HG02623 (cell line): ENCODE measurements around the gene MINDY4.

ENCODE experiments used
- ATAC-seq: cut with Tn5 transposase; IDR thresholded peaks from one replicate; pipeline ENCODE4 v1.9.1; 2021; ENCODE audit warnings: moderate library complexity; ENCODE audit not compliant: unreplicated experiment

The MINDY4 gene

GRCh38 chr7:30924624-30925023 is 153.4 kb downstream of the MINDY4 start:
- no peak for ATAC-seq

- no peak for ATAC-seq
These were observed 153.9 kb downstream of the MINDY4 start for GRCh38 chr7:30925117-30925516.

- no peak for ATAC-seq
These were observed 154.7 kb downstream of the MINDY4 start for GRCh38 chr7:30925913-30926312.

GRCh38 chr7:30926313-30926712 is 155.1 kb downstream of the MINDY4 start:
- no peak for ATAC-seq

GRCh38 chr7:30927040-30927439 is 155.8 kb downstream of the MINDY4 start:
- ATAC-seq: no peak

- ATAC-seq: no peak
These were observed 156.3 kb downstream of the MINDY4 start for GRCh38 chr7:30927559-30927958.

- no peak for ATAC-seq
These were observed 157.1 kb downstream of the MINDY4 start for GRCh38 chr7:30928254-30928872.

GRCh38 chr7:30929686-30930085 is 158.5 kb downstream of the MINDY4 start:
- no peak for ATAC-seq

- ATAC-seq: no peak
These were observed 159.4 kb downstream of the MINDY4 start for GRCh38 chr7:30930621-30931020.

GRCh38 chr7:30931161-30931928 is 160.1 kb downstream of the MINDY4 start:
- no peak for ATAC-seq

- no peak for ATAC-seq
These were observed 160.8 kb downstream of the MINDY4 start for GRCh38 chr7:30931929-30932540.

- ATAC-seq: no peak
These were observed 161.3 kb downstream of the MINDY4 start for GRCh38 chr7:30932562-30932961.

GRCh38 chr7:30933124-30933974 is 162.1 kb downstream of the MINDY4 start:
- no peak for ATAC-seq

GRCh38 chr7:30934225-30934624 is 163.0 kb downstream of the MINDY4 start:
- ATAC-seq: no peak

GRCh38 chr7:30934732-30935568 is 163.7 kb downstream of the MINDY4 start:
- no peak for ATAC-seq

GRCh38 chr7:30935569-30935877 is 164.3 kb downstream of the MINDY4 start:
- ATAC-seq: no peak

- ATAC-seq: no peak
These were observed 165.5 kb downstream of the MINDY4 start for GRCh38 chr7:30936650-30937245.

- no peak for ATAC-seq
These were observed 166.2 kb downstream of the MINDY4 start for GRCh38 chr7:30937416-30937815.

- ATAC-seq: peak; percentile 80
These were observed 167.5 kb downstream of the MINDY4 start for GRCh38 chr7:30938435-30939316.
